Measurements from ENCODE around the gene PSMA4. TPM values are rescaled to one million over a fixed set of nuclear protein-coding genes. Genes with fewer than 3 reads are reported as not detected.

The PSMA4 gene
- total RNA-seq (2022; extraction: Qiagen RNA extraction), result 358 to 494 TPM (median 380 TPM) in 5 replicates

DNA sequence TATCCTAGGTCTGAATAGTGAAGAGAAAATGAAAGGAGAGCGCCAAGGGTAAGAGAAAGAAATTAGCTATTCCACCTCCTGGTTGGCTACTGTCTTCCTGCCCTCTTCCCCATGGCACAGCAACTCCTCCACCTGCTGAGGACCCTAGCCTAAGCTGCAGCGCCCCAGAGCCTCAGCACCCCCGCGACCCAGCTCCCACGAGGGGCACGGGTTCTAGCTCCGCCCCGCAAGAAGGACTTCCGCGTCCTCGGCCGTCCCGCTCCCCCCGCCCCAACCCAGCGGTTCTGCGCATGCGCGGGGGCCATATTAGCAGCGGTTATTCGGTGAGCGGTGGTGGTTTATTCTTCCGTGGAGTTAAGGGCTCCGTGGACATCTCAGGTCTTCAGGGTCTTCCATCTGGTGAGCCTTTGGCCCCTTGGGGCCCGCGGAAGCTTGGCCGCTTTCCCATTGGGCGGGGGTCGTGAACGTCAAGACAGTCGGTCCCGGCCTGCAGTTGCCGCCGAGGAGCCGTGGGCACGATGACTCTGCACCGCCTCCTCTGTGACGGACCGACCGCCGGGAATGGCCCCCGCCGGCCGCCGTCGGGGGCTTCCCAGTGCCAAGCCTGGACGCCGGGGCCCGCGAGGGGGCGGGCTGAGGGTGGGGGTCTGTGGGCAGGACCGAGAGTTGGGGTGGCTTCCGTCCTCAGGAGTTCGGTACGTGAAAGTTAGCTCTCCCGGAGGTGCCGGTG lies at the start of gene PSMA4:
Gene PSMA4, plus strand, starts transcription at position 304 of the 730 bp plus-strand sequence. CDS start 1,484 bp downstream, outside the sequence.

DNA sequence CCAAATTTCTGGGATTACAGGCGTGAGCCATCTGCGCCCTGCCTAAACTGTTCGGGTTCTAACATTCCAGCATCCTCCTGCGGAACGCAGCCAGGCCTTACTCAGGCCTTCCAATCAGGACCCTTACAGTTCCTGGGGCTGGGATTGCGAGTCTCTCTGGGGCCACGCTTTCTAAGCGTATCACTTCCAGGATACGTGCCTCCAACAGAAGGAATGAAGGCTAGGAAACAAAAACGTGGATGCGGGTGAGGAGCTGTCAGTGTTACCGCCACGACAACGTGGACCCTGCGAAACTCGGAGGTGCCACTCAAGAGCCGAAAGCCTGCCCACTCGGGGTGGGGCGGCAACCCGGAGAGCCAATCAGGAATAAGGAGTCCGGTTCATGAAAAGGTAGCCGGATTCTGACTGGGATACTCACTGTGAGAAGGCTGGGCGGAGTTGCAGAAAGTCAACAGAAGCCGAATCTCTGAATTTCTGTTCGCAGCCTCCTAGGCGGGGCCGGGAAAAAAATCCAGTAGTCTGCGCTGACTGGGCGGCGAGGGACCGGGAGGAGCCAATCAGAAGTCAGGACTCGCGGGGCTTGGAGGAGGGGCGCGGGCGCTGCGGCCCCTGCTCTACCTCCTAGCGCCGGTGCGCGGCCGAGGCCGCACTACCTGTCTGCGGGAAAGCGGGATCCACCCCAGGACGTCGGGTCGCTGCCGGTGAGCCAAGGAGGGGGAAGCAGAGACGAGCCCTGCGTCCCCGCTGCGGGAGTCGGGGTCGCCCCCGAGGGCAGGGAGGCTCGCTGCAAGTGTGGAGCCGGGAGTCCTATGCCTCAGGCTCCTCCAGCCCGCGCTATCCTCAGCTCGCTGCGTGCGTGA lies 33.0 kb upstream of the PSMA4 start, which contains the start of gene HYKK:
Gene HYKK, plus strand, starts transcription at position 607 of the 860 bp plus-strand sequence. CDS start 5,512 bp downstream, outside the sequence.

DNA sequence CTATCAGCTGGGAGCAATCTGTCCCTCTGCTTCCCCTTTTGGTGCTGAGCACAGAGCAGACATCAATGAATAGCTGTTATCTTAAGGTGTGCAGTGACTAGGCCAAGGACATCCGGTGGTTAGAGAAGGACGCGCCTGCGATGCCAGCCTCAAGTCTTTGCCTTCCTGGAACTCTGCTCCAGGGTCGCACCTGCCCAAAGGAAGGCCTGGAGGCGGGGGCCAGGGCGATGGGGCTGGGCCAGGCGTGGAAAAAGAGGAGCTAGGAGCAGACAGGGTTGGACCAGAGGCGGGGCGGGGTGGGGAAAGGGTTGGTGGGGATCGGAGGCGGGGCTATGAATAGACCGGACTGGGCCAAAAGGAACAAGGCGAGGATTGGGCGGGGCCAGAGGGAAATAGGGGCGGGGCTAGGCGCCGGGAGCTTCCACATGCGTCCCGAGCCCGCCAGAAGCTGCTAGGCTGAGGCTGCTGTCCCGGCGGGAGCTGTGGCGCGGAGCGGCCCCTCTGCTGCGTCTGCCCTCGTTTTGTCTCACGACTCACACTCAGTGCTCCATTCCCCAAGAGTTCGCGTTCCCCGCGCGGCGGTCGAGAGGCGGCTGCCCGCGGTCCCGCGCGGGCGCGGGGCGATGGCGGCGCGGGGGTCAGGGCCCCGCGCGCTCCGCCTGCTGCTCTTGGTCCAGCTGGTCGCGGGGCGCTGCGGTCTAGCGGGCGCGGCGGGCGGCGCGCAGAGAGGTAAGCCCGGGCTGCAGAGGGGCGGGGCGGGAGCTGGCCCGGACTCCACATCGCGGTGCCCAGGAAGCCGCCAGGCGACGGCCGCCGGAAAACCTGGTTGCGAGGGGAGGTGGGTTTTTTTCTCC lies 25.1 kb downstream of the PSMA4 start, which contains the start of gene CHRNA5:
Gene CHRNA5, plus strand, starts transcription at position 424 of the 854 bp plus-strand sequence. Its CDS starts 200 bp downstream, at position 624.

Other genes starting within 250 kb of the PSMA4 start
- 83.2 to 115 TPM (median 85.4 TPM) in 5 replicates for gene SKIC8, start 240.8 kb upstream of the PSMA4 start, total RNA-seq (2022; extraction: Qiagen RNA extraction)
- 1.3 to 2.2 TPM (median 1.6 TPM) in 5 replicates for gene CRABP1, start 200.1 kb upstream of the PSMA4 start, total RNA-seq (2022; extraction: Qiagen RNA extraction)
- gene IREB2, start 102.2 kb upstream of the PSMA4 start, total RNA-seq (2022; extraction: Qiagen RNA extraction), result 34.4 to 59.2 TPM (median 53.2 TPM) in 5 replicates
- 5.5 to 6.6 TPM (median 6.2 TPM) in 5 replicates for gene HYKK, start 32.9 kb upstream of the PSMA4 start, total RNA-seq (2022; extraction: Qiagen RNA extraction)
- 29.9 to 31.5 TPM (median 30.8 TPM) in 5 replicates for gene CHRNA5, start 25.1 kb downstream of the PSMA4 start, total RNA-seq (2022; extraction: Qiagen RNA extraction)
- 0.18 to 1.1 TPM (median 0.45 TPM) in 5 replicates for gene CHRNA3, start 80.6 kb downstream of the PSMA4 start, total RNA-seq (2022; extraction: Qiagen RNA extraction)
- gene CHRNB4, start 100.8 kb downstream of the PSMA4 start, total RNA-seq (2022; extraction: Qiagen RNA extraction), result 0.96 to 1.3 TPM (median 1.0 TPM) in 5 replicates